NCI-H2171 (cell line): ENCODE measurements around the gene IGFL1.
"Not testable (repeated sequence)": the region's sequence is repeated elsewhere in the genome, so short reads cannot be mapped to it uniquely, and the experiment has no call there.

Experiments used
- DNase-seq: peaks from one replicate; lab custom pipeline; 2025; lab: John Stamatoyannopoulos, UW

Gene IGFL1

GRCh38 chr19:46225558-46226004 lies 4.0 kb upstream of the IGFL1 start:
- no peak for DNase-seq

GRCh38 chr19:46226438-46226973 lies 3.0 kb upstream of the IGFL1 start:
- DNase-seq, result no peak

- DNase-seq, result no peak
These were observed 2.5 kb downstream of the IGFL1 start for GRCh38 chr19:46232029-46232428.

- DNase-seq, result no peak
These were observed 2.9 kb downstream of the IGFL1 start for GRCh38 chr19:46232468-46232867.

GRCh38 chr19:46232938-46233621 lies 3.5 kb downstream of the IGFL1 start:
- DNase-seq, result no peak

GRCh38 chr19:46233871-46234270 lies 4.3 kb downstream of the IGFL1 start:
- DNase-seq, result not testable (repeated sequence)

- DNase-seq, result not testable (repeated sequence)
These were observed 8.6 kb downstream of the IGFL1 start for GRCh38 chr19:46238141-46238540.

GRCh38 chr19:46239193-46240024 lies 9.9 kb downstream of the IGFL1 start:
- no peak for DNase-seq

- DNase-seq, result no peak
These were observed 11.2 kb downstream of the IGFL1 start for GRCh38 chr19:46240693-46241092.

- no peak for DNase-seq
These were observed 12.1 kb downstream of the IGFL1 start for GRCh38 chr19:46241626-46242025.

- DNase-seq, result not testable (repeated sequence)
These were observed 13.6 kb downstream of the IGFL1 start for GRCh38 chr19:46243081-46243654.

- DNase-seq, result no peak
These were observed 20.7 kb downstream of the IGFL1 start for GRCh38 chr19:46250076-46250735.

- DNase-seq, result no peak
These were observed 21.9 kb downstream of the IGFL1 start for GRCh38 chr19:46251416-46251815.

- no peak for DNase-seq
These were observed 25.2 kb downstream of the IGFL1 start for GRCh38 chr19:46254776-46255175.

- no peak for DNase-seq
These were observed 27.3 kb downstream of the IGFL1 start for GRCh38 chr19:46256855-46257254.

- DNase-seq, result not testable (repeated sequence)
These were observed 32.0 kb downstream of the IGFL1 start for GRCh38 chr19:46261501-46261900.

- DNase-seq, result not testable (repeated sequence)
These were observed 33.2 kb downstream of the IGFL1 start for GRCh38 chr19:46262684-46263296.

GRCh38 chr19:46264801-46265200 lies 35.3 kb downstream of the IGFL1 start:
- not testable (repeated sequence) for DNase-seq

- peak; percentile 46 for DNase-seq
These were observed 35.8 kb downstream of the IGFL1 start for GRCh38 chr19:46265217-46265828.

GRCh38 chr19:46269101-46269500 lies 39.6 kb downstream of the IGFL1 start:
- DNase-seq, result no peak
